Activated T-helper 1 cell treated with anti-CD3 and anti-CD28 coated beads, Interleukin-12 subunit alpha, Interleukin-12 subunit beta, Interleukin-2, Interleukin-4 antibody, amounts not matched to agents 30 ng/mL and 10 ng/mL and 1 ng/mL, durations not matched to agents 14 hours and 24 hours and 36 hours (primary cell): Measurements from ENCODE around the gene SERTM2. TPM values are rescaled to one million over a fixed set of nuclear protein-coding genes. Genes with fewer than 3 reads are reported as not detected.
"Not testable (repeated sequence)": the region's sequence is repeated elsewhere in the genome, so short reads cannot be mapped to it uniquely, and the experiment has no call there.

ENCODE experiments used
- DNase-seq: peaks from one replicate; pipeline ENCODE4 v3.0.0; 2021; ENCODE audit warnings: low spot score
- H3K27ac Mint-ChIP-seq: one replicate; pipeline ENCODE4 v1.8.0; 2021; ENCODE audit warnings: mild to moderate bottlenecking, mixed read lengths
- H3K27me3 Mint-ChIP-seq: one replicate; pipeline ENCODE4 v1.8.0; 2022; ENCODE audit warnings: mild to moderate bottlenecking, moderate library complexity, mixed read lengths; ENCODE audit not compliant: insufficient read depth
- H3K36me3 Mint-ChIP-seq: one replicate; pipeline ENCODE4 v1.8.0; 2021; ENCODE audit warnings: low read depth, mixed read lengths
- H3K4me1 Mint-ChIP-seq: one replicate; pipeline ENCODE4 v1.8.0; 2021; ENCODE audit warnings: low read depth, mixed read lengths
- H3K4me3 Mint-ChIP-seq: one replicate; pipeline ENCODE4 v1.8.0; 2021; ENCODE audit warnings: mild to moderate bottlenecking, moderate library complexity, mixed read lengths
- H3K9me3 Mint-ChIP-seq: one replicate; pipeline ENCODE4 v1.8.0; 2021; ENCODE audit warnings: mixed read lengths
- intact Hi-C: fragments of 100-400 bp; cut with micrococcal nuclease; formaldehyde crosslinking; loops from one replicate; pipeline ENCODE4 v1.15.1; 2024
- total RNA-seq: library from RNA; stranded (reverse); gene quantifications from 2 replicates; pipeline ENCODE4 v1.2.3, GENCODE V29; 2022

SERTM2 gene
- total RNA-seq, 1 donor from 2014 or later, result not detected

DNA sequence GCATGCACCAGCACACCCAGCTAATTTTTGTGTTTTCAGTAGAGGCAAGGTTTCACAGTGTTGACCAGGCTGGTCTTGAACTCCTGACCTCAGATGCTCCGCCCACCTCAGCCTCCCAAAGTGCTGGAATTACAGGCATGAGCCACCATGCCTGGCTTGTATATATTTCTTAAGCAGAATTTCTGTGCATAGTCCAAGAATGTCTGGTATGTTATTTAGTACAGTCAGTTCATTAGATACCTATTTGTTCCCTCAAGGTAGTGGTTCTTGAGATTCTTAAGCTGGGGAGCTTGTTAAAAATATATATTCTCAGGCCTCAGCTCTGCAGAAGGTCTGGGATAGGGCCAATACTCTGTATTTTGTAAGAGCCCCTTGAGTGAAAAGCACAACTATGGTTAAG is 4.6 kb upstream of the SERTM2 start:
- DNase-seq, result no peak

DNA sequence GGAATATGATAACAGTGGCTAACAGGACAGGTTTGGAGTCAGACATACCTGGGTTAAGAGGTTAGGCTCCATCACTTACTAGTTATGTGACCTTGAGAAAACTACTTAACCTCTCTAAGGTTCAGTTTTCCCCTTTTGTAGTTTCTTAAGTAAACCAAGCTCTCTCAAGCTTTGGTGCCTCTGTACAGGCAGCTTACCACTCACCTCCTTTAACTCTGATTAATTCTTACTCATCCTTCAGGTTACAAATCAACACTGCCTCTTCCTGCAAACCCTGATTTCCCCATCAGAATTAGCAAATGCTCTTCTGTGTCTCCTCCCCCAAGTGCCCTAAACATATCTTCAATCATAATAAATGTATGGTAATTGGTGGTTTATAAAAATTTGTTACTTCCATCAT is 3.5 kb upstream of the SERTM2 start:
- no peaks in the 10 kb centered on the region for H3K27me3 Mint-ChIP-seq
- no peaks in the 10 kb centered on the region for H3K4me1 Mint-ChIP-seq
- no peaks in the 10 kb centered on the region for H3K36me3 Mint-ChIP-seq
- no peaks in the 10 kb centered on the region for H3K9me3 Mint-ChIP-seq
- H3K27ac Mint-ChIP-seq, result no peak overlapping the region
- no peak overlapping the region for H3K4me3 Mint-ChIP-seq
- DNase-seq, result no peak
- intact Hi-C loops, result no loop called here

More for the DNA sequence above, 4.6 kb upstream of the SERTM2 start:
- Mint-ChIP-seq H3K27ac (no peak overlapping the region), H3K4me1 (no peaks in the 10 kb centered on the region), H3K9me3 (no peaks in the 10 kb centered on the region), H3K36me3 (no peaks in the 10 kb centered on the region), H3K4me3 (no peak overlapping the region), H3K27me3 (no peaks in the 10 kb centered on the region)
- intact Hi-C loops, result no loop called here

GRCh38 chrX:111515298-111515697 is 3.9 kb downstream of the SERTM2 start:
- Mint-ChIP-seq H3K9me3 (no peaks in the 10 kb centered on the region), H3K36me3 (no peaks in the 10 kb centered on the region)
- no peak for DNase-seq

DNA sequence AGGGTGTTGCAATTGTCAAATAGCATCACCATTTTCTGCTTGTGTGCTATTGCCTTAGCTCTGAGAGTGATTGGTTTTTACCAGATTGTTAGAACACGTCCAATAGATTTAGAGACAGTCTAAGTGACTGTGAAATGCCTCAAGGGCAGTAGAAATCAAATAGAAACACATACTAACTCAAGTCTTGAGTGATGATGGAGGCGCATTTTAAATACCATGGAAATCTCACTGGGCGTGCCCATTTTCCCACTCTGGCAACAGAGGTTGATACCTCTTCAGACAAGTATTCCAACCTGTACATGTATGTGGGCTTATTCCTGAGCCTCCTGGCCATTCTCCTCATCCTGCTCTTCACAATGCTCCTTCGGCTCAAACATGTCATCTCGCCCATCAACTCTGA is 7.2 kb downstream of the SERTM2 start:
- H3K4me1 Mint-ChIP-seq, result no peaks in the 10 kb centered on the region
- no peaks in the 10 kb centered on the region for H3K36me3 Mint-ChIP-seq
- H3K4me3 Mint-ChIP-seq, result no peak overlapping the region
- no peaks in the 10 kb centered on the region for H3K27me3 Mint-ChIP-seq
- intact Hi-C loops, result no loop called here
- H3K27ac Mint-ChIP-seq, result no peak overlapping the region
- no peaks in the 10 kb centered on the region for H3K9me3 Mint-ChIP-seq
- no peak for DNase-seq

More at GRCh38 chrX:111515298-111515697, 3.9 kb downstream of the SERTM2 start:
- intact Hi-C loops, result no loop called here
- no peaks in the 10 kb centered on the region for H3K4me1 Mint-ChIP-seq
- H3K27ac Mint-ChIP-seq, result no peak overlapping the region
- H3K27me3 Mint-ChIP-seq, result no peaks in the 10 kb centered on the region
- H3K4me3 Mint-ChIP-seq, result no peak overlapping the region

GRCh38 chrX:111519215-111519614 is 7.8 kb downstream of the SERTM2 start:
- no peak overlapping the region for H3K4me3 Mint-ChIP-seq
- DNase-seq, result no peak
- no peaks in the 10 kb centered on the region for H3K4me1 Mint-ChIP-seq
- H3K9me3 Mint-ChIP-seq, result no peaks in the 10 kb centered on the region
- no peak overlapping the region for H3K27ac Mint-ChIP-seq
- intact Hi-C loops, result no loop called here
- no peaks in the 10 kb centered on the region for H3K27me3 Mint-ChIP-seq
- no peaks in the 10 kb centered on the region for H3K36me3 Mint-ChIP-seq

- H3K36me3 Mint-ChIP-seq, result no peaks in the 10 kb centered on the region
- no peak for DNase-seq
- intact Hi-C loops, result no loop called here
- H3K9me3 Mint-ChIP-seq, result no peaks in the 10 kb centered on the region
- H3K4me3 Mint-ChIP-seq, result no peak overlapping the region
- H3K27ac Mint-ChIP-seq, result no peak overlapping the region
- peaks cover 1% of the 10 kb centered on the region for H3K27me3 Mint-ChIP-seq
- no peaks in the 10 kb centered on the region for H3K4me1 Mint-ChIP-seq
Observed at GRCh38 chrX:111520506-111520905, 9.1 kb downstream of the SERTM2 start.

- intact Hi-C loops, result no loop called here
- Mint-ChIP-seq H3K9me3 (no peaks in the 10 kb centered on the region), H3K27me3 (peaks cover 1% of the 10 kb centered on the region), H3K27ac (no peak overlapping the region), H3K4me3 (no peak overlapping the region), H3K4me1 (no peaks in the 10 kb centered on the region), H3K36me3 (no peaks in the 10 kb centered on the region)
- no peak for DNase-seq
Observed at GRCh38 chrX:111521169-111521568, 9.7 kb downstream of the SERTM2 start.

GRCh38 chrX:111543212-111543741 is 31.8 kb downstream of the SERTM2 start:
- H3K4me3 Mint-ChIP-seq, result no peak overlapping the region
- no peaks in the 10 kb centered on the region for H3K4me1 Mint-ChIP-seq
- H3K9me3 Mint-ChIP-seq, result no peaks in the 10 kb centered on the region
- H3K27ac Mint-ChIP-seq, result no peak overlapping the region
- H3K27me3 Mint-ChIP-seq, result no peaks in the 10 kb centered on the region
- no peak for DNase-seq
- no peaks in the 10 kb centered on the region for H3K36me3 Mint-ChIP-seq
- intact Hi-C loops, result no loop called here

- H3K27me3 Mint-ChIP-seq, H3K9me3 Mint-ChIP-seq, DNase-seq, intact Hi-C loops, H3K4me3 Mint-ChIP-seq, H3K4me1 Mint-ChIP-seq, H3K27ac Mint-ChIP-seq, H3K36me3 Mint-ChIP-seq: not testable (repeated sequence)
Observed at GRCh38 chrX:111549235-111549634, 37.8 kb downstream of the SERTM2 start.

- intact Hi-C loops, result no loop called here
- no peak for DNase-seq
- Mint-ChIP-seq H3K27me3 (no peaks in the 10 kb centered on the region), H3K4me1 (no peaks in the 10 kb centered on the region), H3K9me3 (no peaks in the 10 kb centered on the region), H3K27ac (no peak overlapping the region), H3K36me3 (no peaks in the 10 kb centered on the region), H3K4me3 (no peak overlapping the region)
Observed at GRCh38 chrX:111555406-111555958, 44.0 kb downstream of the SERTM2 start.

- H3K27ac Mint-ChIP-seq, result no peak overlapping the region
- H3K4me3 Mint-ChIP-seq, result no peak overlapping the region
- H3K36me3 Mint-ChIP-seq, result no peaks in the 10 kb centered on the region
- H3K4me1 Mint-ChIP-seq, result no peaks in the 10 kb centered on the region
- no peak for DNase-seq
- H3K9me3 Mint-ChIP-seq, result no peaks in the 10 kb centered on the region
- intact Hi-C loops, result no loop called here
- H3K27me3 Mint-ChIP-seq, result peaks cover 2% of the 10 kb centered on the region
Observed at GRCh38 chrX:111560801-111561200, 49.4 kb downstream of the SERTM2 start.

DNA sequence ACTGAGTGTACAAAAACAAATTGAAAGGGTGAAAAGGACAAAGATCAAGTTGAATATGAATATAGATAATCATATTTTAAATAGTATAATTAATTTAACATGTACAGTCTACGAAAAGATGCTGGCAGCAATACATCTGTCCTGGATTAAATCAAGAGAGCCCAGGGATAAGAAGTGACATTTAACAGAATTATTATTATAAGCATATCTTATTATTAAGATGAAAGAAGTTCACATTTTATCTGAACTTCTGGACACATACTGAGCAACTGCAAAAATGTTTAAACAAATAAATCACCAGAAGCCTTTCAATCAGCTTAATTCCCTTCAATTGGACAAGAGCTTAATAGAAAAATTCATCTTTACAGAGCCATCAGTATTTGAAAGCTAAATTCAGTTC is 50.4 kb downstream of the SERTM2 start:
- no peaks in the 10 kb centered on the region for H3K36me3 Mint-ChIP-seq
- no peaks in the 10 kb centered on the region for H3K9me3 Mint-ChIP-seq
- intact Hi-C loops, result no loop called here
- no peaks in the 10 kb centered on the region for H3K4me1 Mint-ChIP-seq
- H3K27me3 Mint-ChIP-seq, result peaks cover 2% of the 10 kb centered on the region
- no peak for DNase-seq
- H3K4me3 Mint-ChIP-seq, result no peak overlapping the region
- H3K27ac Mint-ChIP-seq, result no peak overlapping the region

GRCh38 chrX:111567542-111568255 is 56.3 kb downstream of the SERTM2 start:
- Mint-ChIP-seq H3K4me1 (no peaks in the 10 kb centered on the region), H3K27me3 (peaks cover 2% of the 10 kb centered on the region), H3K4me3 (no peak overlapping the region), H3K9me3 (no peaks in the 10 kb centered on the region), H3K27ac (no peak overlapping the region), H3K36me3 (no peaks in the 10 kb centered on the region)
- DNase-seq, result no peak
- intact Hi-C loops, result no loop called here
